NCI-H446 treated with DMSO at 0.1 percent for 48 hours (cell line): Measurements from ENCODE around the gene GOLM1.

Source experiments
- DNase-seq: peaks from one replicate; lab custom pipeline; 2025; lab: John Stamatoyannopoulos, UW

Gene GOLM1

GRCh38 chr9:86045654-86046053, 53.7 kb downstream of the GOLM1 start:
- no peak for DNase-seq

DNA sequence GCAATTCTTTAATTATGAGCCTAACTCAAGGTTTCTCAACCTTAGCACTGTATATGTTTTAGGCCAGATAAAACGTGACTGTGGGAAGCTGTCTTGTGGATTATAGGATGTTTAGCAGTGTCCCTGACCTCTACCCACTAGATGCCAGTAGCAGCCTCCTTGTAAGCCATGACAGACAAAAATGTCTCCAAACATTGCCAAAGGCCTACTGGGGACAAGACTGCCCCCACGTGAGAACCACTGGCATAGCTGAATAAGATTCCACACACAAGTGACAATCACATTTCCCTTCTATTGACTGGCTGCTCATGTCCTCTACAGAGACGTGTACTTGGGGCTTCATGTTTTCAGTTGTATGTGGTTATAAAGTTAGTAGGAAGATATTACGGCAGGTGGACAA, 55.4 kb downstream of the GOLM1 start:
- no peak for DNase-seq

DNA sequence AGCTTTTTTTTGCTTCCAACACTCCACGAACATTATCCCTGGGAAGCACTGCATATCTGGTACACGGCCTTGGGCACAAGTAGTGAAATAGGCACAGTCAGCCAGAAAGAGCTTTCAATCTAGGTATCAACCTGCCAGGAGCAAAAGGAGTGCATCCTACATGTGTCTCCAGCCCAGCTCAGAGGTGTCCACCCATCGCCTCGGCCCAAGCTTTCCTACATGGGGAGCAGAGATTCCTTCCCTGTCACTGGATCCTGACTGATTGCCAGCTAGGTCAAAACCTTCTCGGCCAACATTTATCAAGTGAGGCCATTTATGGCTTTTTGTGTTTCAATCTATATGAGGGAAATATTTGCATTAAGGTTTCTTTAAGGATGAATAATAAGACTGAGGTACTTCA, 55.8 kb downstream of the GOLM1 start:
- DNase-seq: no peak

DNA sequence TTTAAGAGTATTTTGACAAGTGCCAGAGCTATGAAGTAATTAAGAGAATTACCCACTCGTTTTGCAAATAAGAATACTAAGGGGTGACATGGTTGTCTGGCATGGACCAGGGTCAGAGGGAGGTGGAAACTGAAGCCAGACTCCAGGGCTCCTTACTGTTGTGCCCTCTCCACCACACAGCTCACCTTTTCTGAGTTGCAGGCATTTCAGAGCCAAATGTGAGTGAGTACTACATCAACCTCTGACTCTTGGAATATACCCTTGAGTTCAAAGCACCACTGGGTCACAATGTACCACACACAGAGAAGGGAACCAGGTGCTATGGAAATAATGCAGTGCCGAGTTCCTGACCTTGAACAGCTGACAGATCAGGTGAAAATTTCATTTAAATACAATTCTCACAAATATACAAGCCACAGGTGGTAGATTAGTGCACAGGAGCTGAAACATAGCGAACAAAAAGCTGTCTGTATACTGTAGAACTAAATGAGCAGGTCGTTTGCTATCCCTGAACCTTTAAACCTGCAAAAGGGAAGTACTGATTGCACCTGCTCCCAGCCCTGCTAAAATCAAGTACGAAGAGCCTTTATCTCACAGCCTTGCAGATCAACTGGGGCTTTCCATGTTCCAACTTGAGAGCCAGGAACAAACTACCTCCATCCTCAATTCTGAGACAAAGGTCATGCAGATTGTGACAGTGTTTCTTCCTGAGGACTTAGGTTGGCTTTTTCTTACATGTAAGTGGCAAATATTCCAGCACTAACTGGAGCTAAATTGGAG, 57.0 kb downstream of the GOLM1 start:
- DNase-seq: no peak

DNA sequence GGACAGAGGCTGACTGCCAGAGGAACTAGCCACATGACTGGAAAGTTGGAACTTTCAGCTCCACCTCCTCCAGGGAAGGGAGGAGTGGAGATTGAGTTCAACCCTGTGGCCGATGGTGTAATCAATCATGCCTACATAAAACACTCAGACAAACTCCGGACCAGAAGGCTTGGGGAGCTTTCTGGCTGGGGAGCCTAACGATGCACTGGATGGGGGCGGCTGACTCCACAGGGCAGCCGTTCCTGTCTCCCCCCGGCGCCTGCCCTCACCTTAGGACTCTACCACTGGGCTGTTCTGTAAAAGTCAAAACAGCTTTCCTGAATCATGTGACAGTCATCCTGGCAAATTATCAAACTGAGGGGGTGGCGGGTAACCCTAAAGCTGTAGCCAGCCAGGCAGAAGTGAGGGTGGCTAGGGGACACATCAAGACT, 58.0 kb downstream of the GOLM1 start:
- no peak for DNase-seq

- no peak for DNase-seq
Measured at GRCh38 chr9:86040861-86041155, 58.5 kb downstream of the GOLM1 start.

- no peak for DNase-seq
Measured at GRCh38 chr9:86039991-86040860, 59.1 kb downstream of the GOLM1 start.

DNA sequence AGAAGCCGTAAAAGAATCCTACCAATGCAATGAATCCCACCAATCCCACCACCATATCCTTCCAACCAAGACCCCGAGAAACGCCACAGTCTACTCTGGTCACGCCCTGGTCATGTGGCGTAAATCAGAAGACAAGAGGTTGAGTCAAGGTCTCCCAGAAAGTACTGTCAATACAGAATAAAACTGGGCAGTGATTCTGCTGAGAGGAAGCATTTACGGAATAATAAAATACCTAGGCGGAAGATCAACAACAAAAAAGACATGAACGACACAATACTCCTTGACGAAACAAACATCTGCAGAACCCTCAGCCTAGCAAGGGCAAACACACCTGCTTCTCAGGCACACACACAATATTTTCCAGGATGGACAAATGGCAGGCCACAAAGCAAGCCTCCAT, 62.8 kb downstream of the GOLM1 start:
- DNase-seq: no peak

DNA sequence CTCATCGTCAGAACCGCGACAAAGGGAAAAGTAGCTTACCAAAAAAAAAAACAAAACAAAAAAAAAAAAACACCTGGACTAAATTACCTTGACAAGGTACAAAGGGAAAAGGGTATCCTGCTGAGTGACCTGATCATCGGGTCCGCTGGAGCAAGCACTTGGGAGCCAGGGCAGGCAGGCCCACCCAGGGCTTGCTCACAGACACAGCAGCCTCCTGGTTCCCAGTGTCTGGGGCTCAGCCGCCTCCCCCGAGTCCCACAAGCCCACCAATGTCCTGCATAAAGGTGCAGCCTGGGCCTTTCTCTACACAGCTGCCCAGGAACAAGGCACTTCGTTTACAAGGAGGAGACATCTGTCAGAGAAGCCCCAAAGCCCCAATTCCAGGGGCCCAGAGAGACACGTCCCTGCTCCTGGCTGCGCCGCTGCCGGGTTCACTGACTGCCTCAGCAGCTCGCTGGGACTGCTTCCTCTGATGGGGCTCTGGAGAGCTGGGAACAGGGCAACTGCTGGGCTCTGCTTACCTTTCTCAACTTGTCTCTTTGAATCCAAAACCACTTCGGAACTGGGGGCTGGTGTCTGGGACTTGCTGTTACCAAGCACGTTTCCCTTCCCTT, 63.4 kb downstream of the GOLM1 start:
- no peak for DNase-seq

- DNase-seq: no peak
Measured at GRCh38 chr9:86034863-86035734, 64.3 kb downstream of the GOLM1 start.

- DNase-seq: no peak
Measured at GRCh38 chr9:86027767-86028166, 71.6 kb downstream of the GOLM1 start.

- no peak for DNase-seq
Measured at GRCh38 chr9:86022687-86023266, 76.6 kb downstream of the GOLM1 start.

- no peak for DNase-seq
Measured at GRCh38 chr9:86021166-86021565, 78.2 kb downstream of the GOLM1 start.

- no peak for DNase-seq
Measured at GRCh38 chr9:86020731-86021130, 78.6 kb downstream of the GOLM1 start.

GRCh38 chr9:86009133-86009532, 90.2 kb downstream of the GOLM1 start:
- DNase-seq: no peak

GRCh38 chr9:86005253-86005775, 94.0 kb downstream of the GOLM1 start:
- DNase-seq: no peak

- no peak for DNase-seq
Measured at GRCh38 chr9:85995599-85995998, 103.8 kb downstream of the GOLM1 start.

DNA sequence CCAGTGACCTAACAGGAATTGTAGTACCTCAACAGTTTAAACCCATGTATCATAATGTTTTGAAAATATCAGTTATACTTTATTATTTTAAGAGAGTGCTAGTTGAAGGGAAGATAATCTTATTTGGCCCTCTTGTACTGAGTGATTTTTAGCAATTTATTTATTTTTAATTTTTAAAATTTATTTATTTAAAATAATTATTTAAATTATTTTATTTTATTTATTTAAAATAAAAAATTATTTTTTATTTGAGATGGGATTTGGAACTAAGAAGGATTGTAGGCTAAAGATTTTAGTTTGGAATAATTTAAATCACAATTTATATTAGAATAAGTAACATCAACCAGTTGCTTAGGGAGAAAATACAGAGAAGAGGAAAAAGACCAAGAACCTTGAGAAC, 104.3 kb downstream of the GOLM1 start:
- no peak for DNase-seq

GRCh38 chr9:85994191-85994590, 105.2 kb downstream of the GOLM1 start:
- no peak for DNase-seq

DNA sequence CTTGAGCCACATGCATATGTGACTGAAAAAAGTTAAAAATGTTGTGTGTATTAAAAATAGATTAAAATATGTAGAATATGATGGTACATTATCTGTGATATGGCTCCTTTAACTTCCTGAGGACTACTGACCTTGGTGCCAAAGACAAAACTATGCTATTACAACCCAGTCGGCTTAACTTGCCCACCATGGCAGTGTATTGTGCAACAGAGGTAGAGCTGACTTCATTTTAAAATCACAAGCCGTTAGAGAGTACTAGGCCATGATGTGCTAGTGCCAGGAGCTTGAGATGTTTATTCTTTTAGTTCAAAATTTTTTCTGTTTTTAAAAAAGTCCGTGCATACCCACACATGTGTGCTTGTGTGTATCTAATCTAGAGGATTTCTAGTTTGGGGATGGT, 112.1 kb downstream of the GOLM1 start:
- no peak for DNase-seq

DNA sequence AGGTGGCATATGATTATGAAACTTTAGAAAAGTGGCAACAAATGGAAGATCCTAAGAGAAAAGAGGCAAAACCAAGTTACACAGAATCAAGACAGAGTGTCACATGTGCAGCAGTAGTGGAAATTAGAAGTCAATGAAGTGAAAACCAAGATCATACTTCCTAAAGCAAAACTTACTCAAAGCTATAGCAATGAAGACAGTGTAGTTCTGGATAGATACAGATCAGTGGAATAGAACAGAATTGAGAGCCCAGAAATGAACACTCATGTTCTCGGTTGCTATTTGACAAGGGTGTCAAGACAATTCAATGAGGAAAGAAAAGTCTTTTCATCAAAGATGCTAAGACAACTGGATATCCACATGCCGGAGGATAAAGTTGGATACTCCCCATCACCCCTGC, 114.9 kb downstream of the GOLM1 start:
- no peak for DNase-seq
